Left lung (tissue), 10 donors: ENCODE measurements around the gene RAB11FIP4. TPM values are rescaled to one million over a fixed set of nuclear protein-coding genes. Genes with fewer than 3 reads are reported as not detected.

Experiments used
- ATAC-seq: fragments of 200-7000 bp; cut with Tn5 transposase; one replicate; pipeline ENCODE4 v1.9.1; 2020; ENCODE audit warnings: moderate library complexity
- DNase-seq, 4 donors: peaks; one replicate each; pipeline ENCODE4 v3.0.0-alpha.2; 2013 to 2020
- H3K27ac ChIP-seq, 2 donors: fragments of 200-600 bp; sonication (generic) in 1 of 2; one replicate each; pipeline versions ENCODE4 v1.5.0 to v1.8.0; 2020 to 2021
- H3K27me3 ChIP-seq, 2 donors: fragments of 200-600 bp; sonication (generic) in 1 of 2; one replicate each; pipeline versions ENCODE4 v1.5.0 to v1.8.0; 2020 to 2021
- H3K36me3 ChIP-seq, 2 donors: fragments of 200-600 bp; sonication (generic) in 1 of 2; one replicate each; pipeline versions ENCODE4 v1.5.0 to v1.8.0; 2020 to 2021
- H3K4me1 ChIP-seq, 2 donors: fragments of 200-600 bp; one replicate each; pipeline ENCODE4 v1.8.0; 2021
- H3K4me3 ChIP-seq, 2 donors: fragments of 200-600 bp; sonication (generic) in 1 of 2; one replicate each; pipeline versions ENCODE4 v1.5.0 to v1.8.0; 2020 to 2021; ENCODE audit warnings: mild to moderate bottlenecking in 1 of 2
- H3K9me3 ChIP-seq, 2 donors: fragments of 200-600 bp; sonication (generic) in 1 of 2; one replicate each; pipeline versions ENCODE4 v1.5.0 to v1.8.0; 2020 to 2021
- intact Hi-C, 2 donors: fragments of 100-400 bp; cut with DNase I; formaldehyde crosslinking; loops; one replicate each; pipeline versions ENCODE4 v1.11.2 to v1.14.2; 2022
- polyA plus RNA-seq, 6 donors: library from polyadenylated mRNA; unstranded; fragments of 120-200 nt; gene quantifications; one replicate each; pipeline ENCODE4 v1.2.1, GENCODE V29; 2013; ENCODE audit not compliant: insufficient read length in 6 of 6
- total RNA-seq, 2 donors: library from RNA; stranded (reverse); fragmentation: NEBNext Ultra II Directional; extraction: Animal tissue kit (Norgen Biotek cat#: 25700); gene quantifications; one replicate each; pipeline ENCODE4 v1.2.1, GENCODE V29; 2021
- TF ChIP-seq, protein P1 (sequence below), 2 donors: fragments of 200-600 bp; sonication (generic) in 1 of 2; IDR thresholded peaks; one replicate each; pipeline versions ENCODE4 v1.5.0 to v1.8.0; 2021; ENCODE audit warnings: antibody characterized with exemption in 2 of 2
- donor health status: DM: no; HTN: yes; CAD: no.
- donor health status: DM: no; HTN: no; CAD: no.

Gene RAB11FIP4
- total and polyA plus RNA-seq, 8 donors = 7.2 to 19.9 (median 8.2) TPM

- intact Hi-C loops = no loop called here
- Histone ChIP-seq H3K27me3 (peaks cover 0 to 6% of the 10 kb centered on the region in 2 donors), H3K4me1 (no peaks in the 10 kb centered on the region), H3K36me3 (no peaks in the 10 kb centered on the region), H3K27ac (no peak overlapping the region), H3K9me3 (no peaks in the 10 kb centered on the region), H3K4me3 (no peak overlapping the region)
- DNase-seq = no peak
- TF ChIP-seq, protein P1, sequence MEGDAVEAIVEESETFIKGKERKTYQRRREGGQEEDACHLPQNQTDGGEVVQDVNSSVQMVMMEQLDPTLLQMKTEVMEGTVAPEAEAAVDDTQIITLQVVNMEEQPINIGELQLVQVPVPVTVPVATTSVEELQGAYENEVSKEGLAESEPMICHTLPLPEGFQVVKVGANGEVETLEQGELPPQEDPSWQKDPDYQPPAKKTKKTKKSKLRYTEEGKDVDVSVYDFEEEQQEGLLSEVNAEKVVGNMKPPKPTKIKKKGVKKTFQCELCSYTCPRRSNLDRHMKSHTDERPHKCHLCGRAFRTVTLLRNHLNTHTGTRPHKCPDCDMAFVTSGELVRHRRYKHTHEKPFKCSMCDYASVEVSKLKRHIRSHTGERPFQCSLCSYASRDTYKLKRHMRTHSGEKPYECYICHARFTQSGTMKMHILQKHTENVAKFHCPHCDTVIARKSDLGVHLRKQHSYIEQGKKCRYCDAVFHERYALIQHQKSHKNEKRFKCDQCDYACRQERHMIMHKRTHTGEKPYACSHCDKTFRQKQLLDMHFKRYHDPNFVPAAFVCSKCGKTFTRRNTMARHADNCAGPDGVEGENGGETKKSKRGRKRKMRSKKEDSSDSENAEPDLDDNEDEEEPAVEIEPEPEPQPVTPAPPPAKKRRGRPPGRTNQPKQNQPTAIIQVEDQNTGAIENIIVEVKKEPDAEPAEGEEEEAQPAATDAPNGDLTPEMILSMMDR (IDR thresholded peaks at IDR 0.05) = no peak
- no peak for ATAC-seq
Measured at GRCh38 chr17:31480067-31480466, 88.6 kb downstream of the RAB11FIP4 start.

GRCh38 chr17:31480904-31481782 is 89.7 kb downstream of the RAB11FIP4 start:
- Histone ChIP-seq H3K4me3 (no peak overlapping the region), H3K27ac (no peak overlapping the region), H3K27me3 (peaks cover 0 to 6% of the 10 kb centered on the region in 2 donors), H3K4me1 (no peaks in the 10 kb centered on the region), H3K36me3 (no peaks in the 10 kb centered on the region), H3K9me3 (no peaks in the 10 kb centered on the region)
- ATAC-seq (peak; percentile 68), DNase-seq (no peak)
- intact Hi-C loops = no loop called here
- TF ChIP-seq, protein P1 (IDR thresholded peaks at IDR 0.05) = no peak

- no peaks in the 10 kb centered on the region for H3K9me3 ChIP-seq
- no peak overlapping the region for H3K27ac ChIP-seq
- peaks cover 0 to 6% of the 10 kb centered on the region in 2 donors for H3K27me3 ChIP-seq
- H3K4me1 ChIP-seq = no peaks in the 10 kb centered on the region
- TF ChIP-seq, protein P1 (IDR thresholded peaks at IDR 0.05) = no peak
- H3K36me3 ChIP-seq = no peaks in the 10 kb centered on the region
- intact Hi-C loops = no loop called here
- no peak for DNase-seq
- ATAC-seq = no peak
- H3K4me3 ChIP-seq = no peak overlapping the region
Measured at GRCh38 chr17:31481783-31482081, 90.3 kb downstream of the RAB11FIP4 start.

GRCh38 chr17:31484821-31485220 is 93.3 kb downstream of the RAB11FIP4 start:
- H3K9me3 ChIP-seq = no peaks in the 10 kb centered on the region
- peaks cover 11 to 27% of the 10 kb centered on the region in 2 donors for H3K4me1 ChIP-seq
- ATAC-seq = no peak
- no peak for DNase-seq
- no peak overlapping the region for H3K4me3 ChIP-seq
- no peak overlapping the region for H3K27ac ChIP-seq
- TF ChIP-seq, protein P1 (IDR thresholded peaks at IDR 0.05) = no peak
- no peaks in the 10 kb centered on the region for H3K36me3 ChIP-seq
- H3K27me3 ChIP-seq = peaks cover 0 to 35% of the 10 kb centered on the region in 2 donors
- intact Hi-C loops = no loop called here

DNA sequence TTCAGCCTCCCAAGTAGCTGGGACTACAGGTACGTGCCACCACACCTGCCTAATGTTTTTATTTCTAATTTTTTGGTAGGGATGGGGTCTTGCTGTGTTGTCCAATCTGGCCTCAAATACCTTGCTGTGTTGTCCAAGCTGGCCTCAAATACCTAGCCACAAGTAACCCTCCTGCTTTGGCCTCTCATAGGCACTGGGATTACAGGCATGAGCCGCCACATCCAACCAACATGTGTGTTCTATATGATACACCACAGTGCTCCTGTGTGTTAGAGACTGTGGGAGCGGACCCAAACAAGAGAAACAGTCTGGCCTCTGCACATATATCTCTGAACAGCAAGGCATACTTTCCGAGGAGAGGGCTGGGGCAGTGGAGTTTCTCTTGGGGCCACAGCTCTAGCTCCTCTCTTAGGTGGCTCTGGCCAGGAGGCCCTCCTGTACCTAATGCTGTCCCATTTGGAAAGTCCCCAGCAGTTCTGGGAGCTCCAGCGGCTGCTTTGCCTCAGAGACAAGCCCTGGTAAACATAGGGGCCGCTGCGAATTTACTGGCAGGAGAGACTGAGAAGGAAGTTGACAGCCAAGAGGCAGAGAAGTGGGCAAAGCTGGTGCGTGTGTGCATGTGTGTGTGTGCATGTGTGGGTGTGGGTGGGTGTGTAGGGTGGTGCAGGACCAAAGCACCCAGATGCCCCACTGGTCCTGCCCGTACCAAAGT is 95.0 kb downstream of the RAB11FIP4 start:
- Histone ChIP-seq H3K4me3 (no peak overlapping the region), H3K27me3 (peaks cover 0 to 37% of the 10 kb centered on the region in 2 donors), H3K27ac (no peak overlapping the region), H3K4me1 (peaks cover 11 to 44% of the 10 kb centered on the region in 2 donors), H3K36me3 (no peaks in the 10 kb centered on the region), H3K9me3 (no peaks in the 10 kb centered on the region)
- TF ChIP-seq, protein P1 (IDR thresholded peaks at IDR 0.05) = no peak
- intact Hi-C loops = no loop called here
- DNase-seq = peak in 2 of 4 donors; percentile 51 to 55
- peak; percentile 3 for ATAC-seq
